K562 (cell line): ENCODE measurements around the gene LRRC43. TPM values are rescaled to one million over a fixed set of nuclear protein-coding genes. Genes with fewer than 3 reads are reported as not detected.
A peak's percentile ranks its signal among the peaks of the same experiment; 100 is the strongest.

Source experiments
- ETV1 ChIP-seq: fragments of 450-650 bp; conservative IDR thresholded peaks from 2 replicates; pipeline ENCODE4 v1.6.1; 2016; ENCODE audit warnings: missing genetic modification characterization, control low read depth, low read depth, missing compliant biosample characterization
- FIP1L1 ChIP-seq: fragments of 200-400 bp; formaldehyde crosslinking; IDR thresholded peaks from 2 replicates; pipeline ENCODE4 v1.6.1; 2018; ENCODE audit warnings: mild to moderate bottlenecking, low read depth, low read length; ENCODE audit not compliant: poor library complexity, severe bottlenecking
- FOXK2 ChIP-seq, 2 experiments: fragments of 450-650 bp; IDR thresholded peaks in 1 of 2; conservative IDR thresholded peaks in 1 of 2; 2 replicates each; pipeline ENCODE4 v1.6.1; 2016; ENCODE audit warnings: low read depth in 2 of 2, mild to moderate bottlenecking in 1 of 2
- FOXM1 ChIP-seq, 2 experiments: fragments of 450-650 bp in 1 of 2; sonication (generic) in 1 of 2; formaldehyde crosslinking in 1 of 2; IDR thresholded peaks; 2 replicates each; pipeline versions ENCODE4 v1.6.1 to v1.9.0; 2017 to 2022; ENCODE audit warnings: low read depth in 2 of 2, mild to moderate bottlenecking in 2 of 2, missing genetic modification reagents in 1 of 2, moderate library complexity in 1 of 2
- GATA2 ChIP-seq: sonication (generic); formaldehyde crosslinking; IDR thresholded peaks from 2 replicates; pipeline ENCODE4 v1.4.0; 2020; ENCODE audit warnings: mild to moderate bottlenecking, missing genetic modification reagents
- JUN ChIP-seq, 2 experiments: sonication (generic) in 1 of 2; formaldehyde crosslinking in 1 of 2; IDR thresholded peaks; 2 replicates each; pipeline versions ENCODE4 v1.6.1 to v1.8.0; 2012 to 2022; ENCODE audit warnings: borderline replicate concordance in 2 of 2, mild to moderate bottlenecking in 2 of 2, improper control_type of control experiment in 1 of 2, low read depth in 1 of 2, low read length in 1 of 2, missing genetic modification reagents in 1 of 2
- KDM2B ChIP-seq: fragments of 250-450 bp; sonication (Bioruptor Pico); IDR thresholded peaks from 2 replicates; pipeline ENCODE4 v1.8.0; 2021; ENCODE audit warnings: mild to moderate bottlenecking, moderate library complexity
- MTA3 ChIP-seq: fragments of 450-650 bp; formaldehyde crosslinking; IDR thresholded peaks from 2 replicates; pipeline ENCODE4 v1.6.1; 2017; ENCODE audit warnings: mild to moderate bottlenecking, borderline replicate concordance
- NR3C1 ChIP-seq: sonication (generic); formaldehyde crosslinking; IDR thresholded peaks from 2 replicates; pipeline ENCODE4 v1.8.1; 2022; ENCODE audit warnings: missing genetic modification reagents
- PCBP2 ChIP-seq: fragments of 200-400 bp; formaldehyde crosslinking; IDR thresholded peaks from 2 replicates; pipeline ENCODE4 v1.6.1; 2018; ENCODE audit warnings: low read length, low read depth, mild to moderate bottlenecking, moderate library complexity; ENCODE audit not compliant: poor library complexity, severe bottlenecking
- SMC3 ChIP-seq: conservative IDR thresholded peaks from 2 replicates; pipeline ENCODE4 v1.6.1; 2011; ENCODE audit warnings: low read depth, low read length, improper control_type of control experiment; ENCODE audit not compliant: insufficient read depth
- ZKSCAN8 ChIP-seq: fragments of 200-800 bp; sonication (Bioruptor generic); IDR thresholded peaks from 2 replicates; pipeline ENCODE4 v1.6.1; 2016; ENCODE audit warnings: missing genetic modification characterization, missing compliant biosample characterization
- ZNF3 ChIP-seq: fragments of 250-450 bp; sonication (Bioruptor Pico); IDR thresholded peaks from 2 replicates; pipeline ENCODE4 v1.5.0; 2021; ENCODE audit warnings: mild to moderate bottlenecking, moderate library complexity
- polyA plus RNA-seq, 8 experiments: library from polyadenylated mRNA; depleted of rRNA in 4 of 8; stranded (reverse) in 5 of 8; unstranded in 3 of 8; fragments of >200 nt; fragmentation: Nextera tagmentation in 2 of 8; fragmentation: Illumina TruSeq in 1 of 8; extraction: Ambion mirVana in 2 of 8; extraction: Trizol in 1 of 8; gene quantifications; 2 replicates each; pipeline versions ENCODE4 v1.2.1 to v1.2.3, GENCODE V29; 2011 to 2014; ENCODE audit warnings: inconsistent platforms in 1 of 8, missing spikeins in 1 of 8
- total RNA-seq, 7 experiments: library from RNA; depleted of rRNA in 6 of 7; stranded (reverse); fragments of >200 nt in 6 of 7; fragmentation: Illumina TruSeq in 2 of 7; extraction: Trizol in 2 of 7; gene quantifications; 2 replicates each; pipeline versions ENCODE4 v1.2.1 to v1.2.3, GENCODE V29; 2011 to 2021; ENCODE audit warnings: low replicate concordance in 1 of 7
- TF ChIP-seq, protein P1 (sequence below): fragments of 450-650 bp; conservative IDR thresholded peaks from 2 replicates; pipeline ENCODE4 v1.6.1; 2016; ENCODE audit warnings: missing genetic modification characterization, low read depth, mild to moderate bottlenecking, control low read depth, missing compliant biosample characterization
- TF ChIP-seq, protein P2 (sequence below): fragments of 200-600 bp; sonication (generic); IDR thresholded peaks from one replicate; pipeline ENCODE4 v1.6.1; 2012; ENCODE audit warnings: mild to moderate bottlenecking, low read depth, low read length, inconsistent platforms

Gene LRRC43
- total and polyA plus RNA-seq, 9 of the 15 experiments (the other 6 are each of a cell fraction or from before 2014, with no cell fraction given) = 0.19 TPM; not detected in 8

DNA sequence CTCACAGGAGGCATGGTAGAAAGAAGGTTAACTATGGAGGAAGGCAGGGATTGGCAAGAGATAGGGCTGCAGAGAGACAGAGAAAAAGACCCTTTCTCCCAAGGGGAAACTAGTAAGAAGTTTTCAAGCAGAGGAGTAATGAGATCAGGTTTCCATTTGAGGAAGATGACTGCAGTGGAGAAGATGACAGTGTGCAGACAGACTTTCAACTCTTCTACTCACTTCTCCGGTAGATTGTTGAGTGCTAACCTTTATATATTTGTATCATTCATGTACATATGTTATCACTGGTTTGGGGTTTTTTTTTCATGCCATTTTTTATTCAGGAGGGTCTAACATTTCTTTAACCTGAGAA, 14.7 kb downstream of the LRRC43 start (continued):
- TF ChIP-seq, protein P1, sequence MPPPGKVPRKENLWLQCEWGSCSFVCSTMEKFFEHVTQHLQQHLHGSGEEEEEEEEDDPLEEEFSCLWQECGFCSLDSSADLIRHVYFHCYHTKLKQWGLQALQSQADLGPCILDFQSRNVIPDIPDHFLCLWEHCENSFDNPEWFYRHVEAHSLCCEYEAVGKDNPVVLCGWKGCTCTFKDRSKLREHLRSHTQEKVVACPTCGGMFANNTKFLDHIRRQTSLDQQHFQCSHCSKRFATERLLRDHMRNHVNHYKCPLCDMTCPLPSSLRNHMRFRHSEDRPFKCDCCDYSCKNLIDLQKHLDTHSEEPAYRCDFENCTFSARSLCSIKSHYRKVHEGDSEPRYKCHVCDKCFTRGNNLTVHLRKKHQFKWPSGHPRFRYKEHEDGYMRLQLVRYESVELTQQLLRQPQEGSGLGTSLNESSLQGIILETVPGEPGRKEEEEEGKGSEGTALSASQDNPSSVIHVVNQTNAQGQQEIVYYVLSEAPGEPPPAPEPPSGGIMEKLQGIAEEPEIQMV (tag) = no peak
- TF ChIP-seq SMC3 = no peak
- TF ChIP-seq, protein P2, sequence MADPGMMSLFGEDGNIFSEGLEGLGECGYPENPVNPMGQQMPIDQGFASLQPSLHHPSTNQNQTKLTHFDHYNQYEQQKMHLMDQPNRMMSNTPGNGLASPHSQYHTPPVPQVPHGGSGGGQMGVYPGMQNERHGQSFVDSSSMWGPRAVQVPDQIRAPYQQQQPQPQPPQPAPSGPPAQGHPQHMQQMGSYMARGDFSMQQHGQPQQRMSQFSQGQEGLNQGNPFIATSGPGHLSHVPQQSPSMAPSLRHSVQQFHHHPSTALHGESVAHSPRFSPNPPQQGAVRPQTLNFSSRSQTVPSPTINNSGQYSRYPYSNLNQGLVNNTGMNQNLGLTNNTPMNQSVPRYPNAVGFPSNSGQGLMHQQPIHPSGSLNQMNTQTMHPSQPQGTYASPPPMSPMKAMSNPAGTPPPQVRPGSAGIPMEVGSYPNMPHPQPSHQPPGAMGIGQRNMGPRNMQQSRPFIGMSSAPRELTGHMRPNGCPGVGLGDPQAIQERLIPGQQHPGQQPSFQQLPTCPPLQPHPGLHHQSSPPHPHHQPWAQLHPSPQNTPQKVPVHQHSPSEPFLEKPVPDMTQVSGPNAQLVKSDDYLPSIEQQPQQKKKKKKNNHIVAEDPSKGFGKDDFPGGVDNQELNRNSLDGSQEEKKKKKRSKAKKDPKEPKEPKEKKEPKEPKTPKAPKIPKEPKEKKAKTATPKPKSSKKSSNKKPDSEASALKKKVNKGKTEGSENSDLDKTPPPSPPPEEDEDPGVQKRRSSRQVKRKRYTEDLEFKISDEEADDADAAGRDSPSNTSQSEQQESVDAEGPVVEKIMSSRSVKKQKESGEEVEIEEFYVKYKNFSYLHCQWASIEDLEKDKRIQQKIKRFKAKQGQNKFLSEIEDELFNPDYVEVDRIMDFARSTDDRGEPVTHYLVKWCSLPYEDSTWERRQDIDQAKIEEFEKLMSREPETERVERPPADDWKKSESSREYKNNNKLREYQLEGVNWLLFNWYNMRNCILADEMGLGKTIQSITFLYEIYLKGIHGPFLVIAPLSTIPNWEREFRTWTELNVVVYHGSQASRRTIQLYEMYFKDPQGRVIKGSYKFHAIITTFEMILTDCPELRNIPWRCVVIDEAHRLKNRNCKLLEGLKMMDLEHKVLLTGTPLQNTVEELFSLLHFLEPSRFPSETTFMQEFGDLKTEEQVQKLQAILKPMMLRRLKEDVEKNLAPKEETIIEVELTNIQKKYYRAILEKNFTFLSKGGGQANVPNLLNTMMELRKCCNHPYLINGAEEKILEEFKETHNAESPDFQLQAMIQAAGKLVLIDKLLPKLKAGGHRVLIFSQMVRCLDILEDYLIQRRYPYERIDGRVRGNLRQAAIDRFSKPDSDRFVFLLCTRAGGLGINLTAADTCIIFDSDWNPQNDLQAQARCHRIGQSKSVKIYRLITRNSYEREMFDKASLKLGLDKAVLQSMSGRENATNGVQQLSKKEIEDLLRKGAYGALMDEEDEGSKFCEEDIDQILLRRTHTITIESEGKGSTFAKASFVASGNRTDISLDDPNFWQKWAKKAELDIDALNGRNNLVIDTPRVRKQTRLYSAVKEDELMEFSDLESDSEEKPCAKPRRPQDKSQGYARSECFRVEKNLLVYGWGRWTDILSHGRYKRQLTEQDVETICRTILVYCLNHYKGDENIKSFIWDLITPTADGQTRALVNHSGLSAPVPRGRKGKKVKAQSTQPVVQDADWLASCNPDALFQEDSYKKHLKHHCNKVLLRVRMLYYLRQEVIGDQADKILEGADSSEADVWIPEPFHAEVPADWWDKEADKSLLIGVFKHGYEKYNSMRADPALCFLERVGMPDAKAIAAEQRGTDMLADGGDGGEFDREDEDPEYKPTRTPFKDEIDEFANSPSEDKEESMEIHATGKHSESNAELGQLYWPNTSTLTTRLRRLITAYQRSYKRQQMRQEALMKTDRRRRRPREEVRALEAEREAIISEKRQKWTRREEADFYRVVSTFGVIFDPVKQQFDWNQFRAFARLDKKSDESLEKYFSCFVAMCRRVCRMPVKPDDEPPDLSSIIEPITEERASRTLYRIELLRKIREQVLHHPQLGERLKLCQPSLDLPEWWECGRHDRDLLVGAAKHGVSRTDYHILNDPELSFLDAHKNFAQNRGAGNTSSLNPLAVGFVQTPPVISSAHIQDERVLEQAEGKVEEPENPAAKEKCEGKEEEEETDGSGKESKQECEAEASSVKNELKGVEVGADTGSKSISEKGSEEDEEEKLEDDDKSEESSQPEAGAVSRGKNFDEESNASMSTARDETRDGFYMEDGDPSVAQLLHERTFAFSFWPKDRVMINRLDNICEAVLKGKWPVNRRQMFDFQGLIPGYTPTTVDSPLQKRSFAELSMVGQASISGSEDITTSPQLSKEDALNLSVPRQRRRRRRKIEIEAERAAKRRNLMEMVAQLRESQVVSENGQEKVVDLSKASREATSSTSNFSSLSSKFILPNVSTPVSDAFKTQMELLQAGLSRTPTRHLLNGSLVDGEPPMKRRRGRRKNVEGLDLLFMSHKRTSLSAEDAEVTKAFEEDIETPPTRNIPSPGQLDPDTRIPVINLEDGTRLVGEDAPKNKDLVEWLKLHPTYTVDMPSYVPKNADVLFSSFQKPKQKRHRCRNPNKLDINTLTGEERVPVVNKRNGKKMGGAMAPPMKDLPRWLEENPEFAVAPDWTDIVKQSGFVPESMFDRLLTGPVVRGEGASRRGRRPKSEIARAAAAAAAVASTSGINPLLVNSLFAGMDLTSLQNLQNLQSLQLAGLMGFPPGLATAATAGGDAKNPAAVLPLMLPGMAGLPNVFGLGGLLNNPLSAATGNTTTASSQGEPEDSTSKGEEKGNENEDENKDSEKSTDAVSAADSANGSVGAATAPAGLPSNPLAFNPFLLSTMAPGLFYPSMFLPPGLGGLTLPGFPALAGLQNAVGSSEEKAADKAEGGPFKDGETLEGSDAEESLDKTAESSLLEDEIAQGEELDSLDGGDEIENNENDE = no peak
- no peak for TF ChIP-seq MTA3
- TF ChIP-seq NR3C1 (CRISPR knock-in tag) = no peak
- TF ChIP-seq GATA2 (CRISPR knock-in tag) = no peak
- TF ChIP-seq KDM2B (CRISPR knock-in tag) = no peak
- TF ChIP-seq ETV1 (tag) = no peak
- TF ChIP-seq FIP1L1 = no peak
- TF ChIP-seq JUN (IDR thresholded peaks at IDR 0.05; ENCODE audit: borderline replicate concordance, low read depth, low read length) = peak; percentile 66
- TF ChIP-seq JUN (CRISPR knock-in tag; IDR thresholded peaks at IDR 0.05; ENCODE audit: borderline replicate concordance) = no peak
- TF ChIP-seq FOXM1 (IDR thresholded peaks at IDR 0.05; ENCODE audit: low read depth) = no peak
- TF ChIP-seq FOXM1 (CRISPR knock-in tag; IDR thresholded peaks at IDR 0.05; ENCODE audit: low read depth) = no peak
- TF ChIP-seq PCBP2 = no peak
- TF ChIP-seq ZNF3 (CRISPR knock-in tag) = no peak
- no peak for TF ChIP-seq FOXK2 (conservative IDR thresholded peaks at IDR 0.05 in 1 of 2, IDR thresholded peaks at IDR 0.05 in 1 of 2; ENCODE audit: low read depth in 2 of 2)
- TF ChIP-seq ZKSCAN8 (CRISPR knock-in tag) = no peak
